Vagina (tissue), 2 donors: ENCODE measurements around the gene SLC17A5.
"Not testable (repeated sequence)": the region's sequence is repeated elsewhere in the genome, so short reads cannot be mapped to it uniquely, and the experiment has no call there.

Experiments used
- CTCF ChIP-seq, 3 experiments: fragments of 450-650 bp in 2 of 3; fragments of 200-600 bp in 1 of 3; sonication (generic) in 1 of 3; IDR thresholded peaks; one replicate each; pipeline ENCODE4 v1.5.1; 2017 to 2019; ENCODE audit warnings: antibody characterized with exemption in 3 of 3, mild to moderate bottlenecking in 2 of 3, moderate library complexity in 2 of 3
- POLR2AphosphoS5 ChIP-seq, 2 donors: sonication (generic); formaldehyde crosslinking; IDR thresholded peaks; one replicate each; pipeline ENCODE4 v1.9.0; 2017; ENCODE audit warnings: antibody characterized with exemption in 2 of 2, mild to moderate bottlenecking in 2 of 2, low read depth in 1 of 2; ENCODE audit not compliant: insufficient read depth in 1 of 2

GRCh38 chr6:73559399-73559794 is 94.4 kb downstream of the SLC17A5 start:
- TF ChIP-seq POLR2AphosphoS5 (IDR thresholded peaks at IDR 0.05; ENCODE audit: insufficient read depth in 1 of 2, low read depth in 1 of 2); CTCF (IDR thresholded peaks at IDR 0.05): not testable (repeated sequence)
